HepG2 (cell line): ENCODE measurements around the gene BMPER. TPM values are rescaled to one million over a fixed set of nuclear protein-coding genes. Genes with fewer than 3 reads are reported as not detected.

Experiments used
- ATAC-seq: fragments of 200-7000 bp; cut with Tn5 transposase; 3 replicates; pipeline ENCODE4 v1.9.1; 2020; ENCODE audit warnings: mild to moderate bottlenecking, moderate library complexity
- BruUV-seq: library from RNA; stranded (reverse); fragments of 400-500 nt; replicated peaks from 2 replicates; lab custom pipeline; 2021; lab: Mats Ljungman, UMichigan
- CTCF ChIA-PET: fragments of 300-600 bp; formaldehyde crosslinking; extraction: SDS; loops from one replicate; lab custom pipeline; 2021; ENCODE audit warnings: low total read pairs, inconsistent platforms, low intra/inter-chr PET ratio; lab: Yijun Ruan, JAX
- POLR2A ChIA-PET: fragments of 350-600 bp; sonication (Branson Sonifier 250); formaldehyde crosslinking; loops from one replicate; lab custom pipeline; 2020; ENCODE audit warnings: antibody characterized with exemption, inconsistent platforms; lab: Yijun Ruan, JAX
- DNase-seq: peaks from one replicate; pipeline ENCODE4 v3.0.0-alpha.2; 2015; ENCODE audit warnings: low spot score
- FAIRE-seq: peaks from 3 replicates; lab custom pipeline; 2011; peaks lifted over from hg19 to GRCh38; lab: Jason Lieb, UNC
- H2AFZ ChIP-seq: one replicate; pipeline ENCODE4 v1.6.1; 2011; ENCODE audit warnings: low read length, inconsistent platforms
- H3K27ac ChIP-seq: fragments of 300-600 bp; 3 replicates; pipeline ENCODE4 v1.8.0; 2011; ENCODE audit warnings: mixed run types, mild to moderate bottlenecking, mixed read lengths, low read length, inconsistent platforms; ENCODE audit not compliant: insufficient read depth; ENCODE audit errors: extremely low read length
- H3K27me3 ChIP-seq, 2 experiments: fragments of 200-600 bp in 1 of 2; 2 replicates in 1 of 2; 3 replicates in 1 of 2; pipeline versions ENCODE4 v1.6.0 to v1.8.0; 2011; ENCODE audit warnings: low read length in 2 of 2, mild to moderate bottlenecking in 2 of 2, moderate library complexity in 2 of 2, inconsistent platforms in 1 of 2; ENCODE audit not compliant: insufficient read depth in 2 of 2, control insufficient read depth in 1 of 2
- H3K36me3 ChIP-seq, 2 experiments: fragments of 200-600 bp in 1 of 2; replicated peaks in 1 of 2; 2 replicates in 1 of 2; 3 replicates in 1 of 2; pipeline versions ENCODE4 v1.5.1 to v1.8.0; 2011; ENCODE audit warnings: low read length in 2 of 2, inconsistent platforms in 1 of 2; ENCODE audit not compliant: insufficient read depth in 2 of 2, control insufficient read depth in 1 of 2
- H3K4me1 ChIP-seq: 2 replicates; pipeline ENCODE4 v1.5.1; 2012; ENCODE audit warnings: low read length, inconsistent platforms; ENCODE audit not compliant: insufficient read depth
- H3K4me2 ChIP-seq: 2 replicates; pipeline ENCODE4 v1.6.0; 2011; ENCODE audit warnings: low read depth, low read length, inconsistent platforms
- H3K4me3 ChIP-seq, 3 experiments: fragments of 200-600 bp in 1 of 3; sonication (generic), shearing (Covaris generic) in 1 of 3; replicated peaks in 1 of 3; 2 replicates each; pipeline ENCODE4 v1.5.1; 2011 to 2016; ENCODE audit warnings: low read length in 3 of 3, inconsistent platforms in 2 of 3, low read depth in 2 of 3, mild to moderate bottlenecking in 2 of 3, control low read depth in 1 of 3, mixed read lengths in 1 of 3; ENCODE audit not compliant: insufficient read depth in 1 of 3
- H3K79me2 ChIP-seq: one replicate; pipeline ENCODE4 v1.6.1; 2011; ENCODE audit warnings: low read length, inconsistent platforms; ENCODE audit not compliant: insufficient read depth
- H3K9ac ChIP-seq: 2 replicates; pipeline ENCODE4 v1.6.0; 2011; ENCODE audit warnings: mild to moderate bottlenecking, low read depth, low read length, inconsistent platforms; ENCODE audit not compliant: insufficient read depth
- H3K9me3 ChIP-seq: 2 replicates; pipeline ENCODE4 v1.5.1; 2012; ENCODE audit warnings: mild to moderate bottlenecking, low read length
- H4K20me1 ChIP-seq: 2 replicates; pipeline ENCODE4 v1.6.0; 2011; ENCODE audit warnings: inconsistent platforms, mild to moderate bottlenecking, low read length, moderate library complexity; ENCODE audit not compliant: insufficient read depth
- AKNA ChIP-seq: sonication (generic); formaldehyde crosslinking; IDR thresholded peaks from 2 replicates; pipeline ENCODE4 v1.4.0; 2020; ENCODE audit warnings: missing genetic modification reagents, borderline replicate concordance
- CERS6 ChIP-seq: sonication (generic); formaldehyde crosslinking; IDR thresholded peaks from 2 replicates; pipeline ENCODE4 v1.5.0; 2020; ENCODE audit warnings: missing genetic modification reagents
- CSRNP2 ChIP-seq: sonication (generic); formaldehyde crosslinking; conservative IDR thresholded peaks from 2 replicates; pipeline ENCODE4 v1.8.0; 2022; ENCODE audit warnings: low read depth, missing genetic modification reagents
- HDAC1 ChIP-seq: sonication (generic); formaldehyde crosslinking; IDR thresholded peaks from 2 replicates; pipeline ENCODE4 v1.5.1; 2020; ENCODE audit warnings: mild to moderate bottlenecking, missing genetic modification reagents
- PAXIP1 ChIP-seq: sonication (generic); formaldehyde crosslinking; conservative IDR thresholded peaks from 2 replicates; pipeline ENCODE4 v1.4.0; 2020; ENCODE audit warnings: mild to moderate bottlenecking, missing genetic modification reagents, moderate library complexity
- SKI ChIP-seq: fragments of 450-650 bp; IDR thresholded peaks from one replicate; pipeline ENCODE4 v1.6.1; 2018; ENCODE audit warnings: mild to moderate bottlenecking; ENCODE audit not compliant: partially characterized antibody
- ZNF12 ChIP-seq: sonication (generic); formaldehyde crosslinking; IDR thresholded peaks from 2 replicates; pipeline ENCODE4 v1.5.0; 2020; ENCODE audit warnings: missing genetic modification reagents
- ZNF326 ChIP-seq: sonication (generic); formaldehyde crosslinking; IDR thresholded peaks from 2 replicates; pipeline ENCODE4 v1.4.0; 2020; ENCODE audit warnings: missing genetic modification reagents, borderline replicate concordance
- ZNF850 ChIP-seq: sonication (generic); formaldehyde crosslinking; conservative IDR thresholded peaks from 2 replicates; pipeline ENCODE4 v1.9.0; 2021; ENCODE audit warnings: mild to moderate bottlenecking, missing genetic modification reagents
- WGBS: methylation state at CpG from one replicate; pipeline ENCODE4 v1.1.6; 2017; ENCODE audit warnings: low lambda C conversion rate; 5-methylcytosine and 5-hydroxymethylcytosine counted together
- in situ Hi-C: cut with HindIII; loops from 2 replicates; pipeline ENCODE4 v1.10.0; 2017; ENCODE audit warnings: low pct_unique_long_range_greater_than_20kb; ENCODE audit not compliant: extremely low pct_ligation_motif_present
- intact Hi-C: fragments of 100-400 bp; cut with micrococcal nuclease; formaldehyde crosslinking; loops from one replicate; pipeline ENCODE4 v1.10.0; 2022; ENCODE audit not compliant: unreplicated experiment
- polyA plus RNA-seq, 8 experiments: library from polyadenylated mRNA; depleted of rRNA in 3 of 8; stranded (reverse) in 7 of 8; unstranded in 1 of 8; fragments of >200 nt; fragmentation: Illumina TruSeq in 4 of 8; extraction: Trizol in 4 of 8; gene quantifications; 2 replicates each; pipeline versions ENCODE4 v1.2.1 to v1.2.3, GENCODE V29; 2011 to 2016; ENCODE audit warnings: low read depth in 4 of 8, missing spikeins in 1 of 8, mixed read lengths in 1 of 8; ENCODE audit not compliant: insufficient read depth in 1 of 8
- total RNA-seq, 5 experiments: library from RNA; depleted of rRNA; stranded (reverse); fragments of >200 nt; fragmentation: Illumina TruSeq; extraction: Trizol; gene quantifications; 2 replicates each; pipeline ENCODE4 v1.2.3, GENCODE V29; 2016; ENCODE audit warnings: low read depth in 1 of 5

Gene BMPER
- total and polyA plus RNA-seq, 2 of the 13 experiments (the other 11 are each of a cell fraction or from before 2014, with no cell fraction given), result not detected

GRCh38 chr7:34096777-34097176 is 191.4 kb downstream of the BMPER start (continued):
- no peak for TF ChIP-seq CERS6 (CRISPR knock-in tag)
- no peak for TF ChIP-seq PAXIP1
- TF ChIP-seq, all 625 proteins: peak for 0

GRCh38 chr7:34100661-34101060 is 195.3 kb downstream of the BMPER start:
- Histone ChIP-seq H3K9me3 (no peaks in the 10 kb centered on the region), H3K79me2 (no peaks in the 10 kb centered on the region), H4K20me1 (no peaks in the 10 kb centered on the region), H3K27me3 (no peaks in the 10 kb centered on the region), H3K36me3 (no peaks in the 10 kb centered on the region), H2AFZ (no peak overlapping the region), H3K9ac (no peak overlapping the region), H3K4me1 (no peaks in the 10 kb centered on the region), H3K27ac (no peak overlapping the region), H3K4me2 (no peak overlapping the region), H3K4me3 (no peak overlapping the region)
- 7% methylated on average over 4 of the region's 4 CpGs for WGBS
- intact Hi-C loops (no loop called here), in situ Hi-C loops (no loop called here)
- POLR2A ChIA-PET, result no interaction called here
- DNase-seq (no peak), FAIRE-seq (no peak), ATAC-seq (no peak)
- BruUV-seq, result no TSS peak
- CTCF ChIA-PET, result no interaction called here
- TF ChIP-seq CSRNP2 (CRISPR knock-in tag) (no peak), AKNA (CRISPR knock-in tag) (no peak), ZNF850 (CRISPR knock-in tag) (no peak), ZNF326 (CRISPR knock-in tag) (no peak), HDAC1 (no peak), SKI (no peak), ZNF12 (CRISPR knock-in tag) (no peak)
